Neural cell (in vitro differentiated cells): ENCODE measurements around the gene DFFA. TPM values are rescaled to one million over a fixed set of nuclear protein-coding genes. Genes with fewer than 3 reads are reported as not detected.
"Not testable (repeated sequence)": the region's sequence is repeated elsewhere in the genome, so short reads cannot be mapped to it uniquely, and the experiment has no call there.

ENCODE experiments used
- H2AFZ ChIP-seq: fragments of 200-600, 300-800 bp; sonication (generic), shearing (Covaris generic); 2 replicates; pipeline ENCODE4 v1.6.0; 2014; ENCODE audit warnings: low read depth, mild to moderate bottlenecking, antibody characterized with exemption, low read length, moderate library complexity
- H3F3A ChIP-seq: fragments of 200-600 bp; shearing (Covaris generic); 2 replicates; pipeline ENCODE4 v1.6.1; 2016; ENCODE audit warnings: mild to moderate bottlenecking, moderate library complexity, mixed read lengths, antibody characterized with exemption, low read length; ENCODE audit not compliant: insufficient read depth, poor library complexity, severe bottlenecking
- H3K27ac ChIP-seq: fragments of 200-600, 300-800 bp; sonication (generic), shearing (Covaris generic); 2 replicates; pipeline ENCODE4 v1.5.1; 2014; ENCODE audit warnings: mild to moderate bottlenecking, low read length, moderate library complexity
- H3K27me3 ChIP-seq: fragments of 300-800, 200-600 bp; sonication (generic), shearing (Covaris generic); 2 replicates; pipeline ENCODE4 v1.6.0; 2014; ENCODE audit warnings: mild to moderate bottlenecking, low read depth, low read length, moderate library complexity; ENCODE audit not compliant: insufficient read depth
- H3K36me3 ChIP-seq: fragments of 300-800, 200-600 bp; sonication (generic), shearing (Covaris generic); 2 replicates; pipeline ENCODE4 v1.5.1; 2014; ENCODE audit warnings: mild to moderate bottlenecking, antibody characterized with exemption, low read length, moderate library complexity; ENCODE audit not compliant: insufficient read depth
- H3K4me2 ChIP-seq: fragments of 300-800, 200-600 bp; sonication (generic), shearing (Covaris generic); 2 replicates; pipeline ENCODE4 v1.6.0; 2014; ENCODE audit warnings: mild to moderate bottlenecking, low read length
- H3K4me3 ChIP-seq: fragments of 300-800, 200-600 bp; sonication (generic), shearing (Covaris generic); 2 replicates; pipeline ENCODE4 v1.5.1; 2014; ENCODE audit warnings: mild to moderate bottlenecking, low read length, moderate library complexity
- H3K79me2 ChIP-seq: fragments of 200-600 bp; shearing (Covaris generic); replicated peaks from 2 replicates; pipeline ENCODE4 v1.6.0; 2014; ENCODE audit warnings: mild to moderate bottlenecking, low read length, moderate library complexity; ENCODE audit not compliant: insufficient read depth
- H3K9ac ChIP-seq: fragments of 300-800, 200-600 bp; sonication (generic), shearing (Covaris generic); 2 replicates; pipeline ENCODE4 v1.6.1; 2016; ENCODE audit warnings: mild to moderate bottlenecking, low read length, mixed read lengths
- H3K9me2 ChIP-seq: fragments of 200-600 bp; shearing (Covaris generic); 2 replicates; pipeline ENCODE4 v1.6.1; 2016; ENCODE audit warnings: mild to moderate bottlenecking, low read length, mixed read lengths; ENCODE audit not compliant: insufficient read depth
- H3K9me3 ChIP-seq: fragments of 200-600, 300-800 bp; sonication (generic), shearing (Covaris generic); 2 replicates; pipeline ENCODE4 v1.6.1; 2016; ENCODE audit warnings: mild to moderate bottlenecking, mixed run types, low read length, moderate library complexity, mixed read lengths
- H4K20me1 ChIP-seq: fragments of 200-600 bp; shearing (Covaris generic); 2 replicates; pipeline ENCODE4 v1.6.1; 2016; ENCODE audit warnings: mild to moderate bottlenecking, mixed run types; ENCODE audit not compliant: insufficient read depth
- CTCF ChIP-seq: fragments of 450-650 bp; IDR thresholded peaks from 2 replicates; pipeline ENCODE4 v1.5.1; 2014; ENCODE audit warnings: antibody characterized with exemption, mild to moderate bottlenecking, moderate library complexity; ENCODE audit not compliant: poor library complexity, severe bottlenecking
- EP300 ChIP-seq: fragments of 450-650 bp; conservative IDR thresholded peaks from 2 replicates; pipeline ENCODE4 v1.6.1; 2014; ENCODE audit warnings: antibody characterized with exemption, mild to moderate bottlenecking, moderate library complexity; ENCODE audit not compliant: poor library complexity, severe bottlenecking
- EZH2 ChIP-seq: fragments of 200-600, 300-800 bp; shearing (Covaris generic), sonication (generic); IDR thresholded peaks from 2 replicates; pipeline ENCODE4 v1.6.1; 2014; ENCODE audit warnings: antibody characterized with exemption, low read length, borderline replicate concordance, mild to moderate bottlenecking; ENCODE audit not compliant: insufficient read depth, poor library complexity, severe bottlenecking
- MXI1 ChIP-seq: fragments of 450-650 bp; conservative IDR thresholded peaks from 2 replicates; pipeline ENCODE4 v1.6.1; 2014; ENCODE audit warnings: antibody characterized with exemption, mild to moderate bottlenecking; ENCODE audit not compliant: poor library complexity, severe bottlenecking
- POLR2AphosphoS5 ChIP-seq: IDR thresholded peaks from 2 replicates; pipeline ENCODE4 v1.6.1; 2012
- RAD21 ChIP-seq: fragments of 450-650 bp; conservative IDR thresholded peaks from 2 replicates; pipeline ENCODE4 v1.6.1; 2014; ENCODE audit warnings: antibody characterized with exemption, mild to moderate bottlenecking, moderate library complexity
- SMC3 ChIP-seq: fragments of 450-650 bp; conservative IDR thresholded peaks from 2 replicates; pipeline ENCODE4 v1.6.1; 2014; ENCODE audit warnings: antibody characterized with exemption, mild to moderate bottlenecking, moderate library complexity; ENCODE audit not compliant: poor library complexity
- TAF1 ChIP-seq: IDR thresholded peaks from 2 replicates; pipeline ENCODE4 v1.6.1; 2012; ENCODE audit warnings: low read depth
- polyA plus RNA-seq: library from polyadenylated mRNA; depleted of rRNA; stranded (reverse); fragments of >200 nt; gene quantifications from 2 replicates; pipeline ENCODE4 v1.2.3, GENCODE V29; 2014
- TF ChIP-seq, protein P1 (sequence below): IDR thresholded peaks from 2 replicates; pipeline ENCODE4 v1.6.1; 2012; ENCODE audit warnings: borderline replicate concordance

The DFFA gene
- polyA plus RNA-seq, 1 donor from 2014 or later: 32.7 TPM

DNA sequence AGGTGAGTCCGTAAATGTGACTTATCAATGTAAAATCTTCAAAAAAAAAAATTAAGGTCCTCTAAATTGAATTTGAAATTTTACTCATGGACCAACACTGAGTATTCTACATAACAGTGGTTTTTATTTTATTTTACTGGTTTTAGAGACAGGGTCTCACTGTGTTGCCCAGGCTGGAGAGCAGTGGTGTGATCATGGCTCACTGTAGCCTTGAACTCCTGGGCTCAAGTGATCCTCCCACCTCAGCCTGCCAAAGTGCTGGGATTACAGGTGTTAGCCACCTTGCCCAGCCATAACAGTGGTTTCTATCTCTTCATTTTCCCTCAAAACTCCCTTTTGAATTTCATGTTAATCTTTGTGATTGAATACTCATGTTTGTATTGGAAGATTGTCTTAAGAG, 56.4 kb downstream of the DFFA start:
- not testable (repeated sequence) for H3K9ac ChIP-seq, H3K27ac ChIP-seq, H3K9me3 ChIP-seq, H3K79me2 ChIP-seq, H3K9me2 ChIP-seq, H3K4me3 ChIP-seq, H3K36me3 ChIP-seq, H3K4me2 ChIP-seq, H4K20me1 ChIP-seq, H3F3A ChIP-seq, H2AFZ ChIP-seq, H3K27me3 ChIP-seq

- no peaks in the 10 kb centered on the region for H3F3A ChIP-seq
- H3K79me2 ChIP-seq: no peaks in the 10 kb centered on the region
- no peaks in the 10 kb centered on the region for H3K9me2 ChIP-seq
- H3K9me3 ChIP-seq: no peaks in the 10 kb centered on the region
- no peak overlapping the region for H3K9ac ChIP-seq
- no peak overlapping the region for H2AFZ ChIP-seq
- no peaks in the 10 kb centered on the region for H3K27me3 ChIP-seq
- TF ChIP-seq, protein P1, sequence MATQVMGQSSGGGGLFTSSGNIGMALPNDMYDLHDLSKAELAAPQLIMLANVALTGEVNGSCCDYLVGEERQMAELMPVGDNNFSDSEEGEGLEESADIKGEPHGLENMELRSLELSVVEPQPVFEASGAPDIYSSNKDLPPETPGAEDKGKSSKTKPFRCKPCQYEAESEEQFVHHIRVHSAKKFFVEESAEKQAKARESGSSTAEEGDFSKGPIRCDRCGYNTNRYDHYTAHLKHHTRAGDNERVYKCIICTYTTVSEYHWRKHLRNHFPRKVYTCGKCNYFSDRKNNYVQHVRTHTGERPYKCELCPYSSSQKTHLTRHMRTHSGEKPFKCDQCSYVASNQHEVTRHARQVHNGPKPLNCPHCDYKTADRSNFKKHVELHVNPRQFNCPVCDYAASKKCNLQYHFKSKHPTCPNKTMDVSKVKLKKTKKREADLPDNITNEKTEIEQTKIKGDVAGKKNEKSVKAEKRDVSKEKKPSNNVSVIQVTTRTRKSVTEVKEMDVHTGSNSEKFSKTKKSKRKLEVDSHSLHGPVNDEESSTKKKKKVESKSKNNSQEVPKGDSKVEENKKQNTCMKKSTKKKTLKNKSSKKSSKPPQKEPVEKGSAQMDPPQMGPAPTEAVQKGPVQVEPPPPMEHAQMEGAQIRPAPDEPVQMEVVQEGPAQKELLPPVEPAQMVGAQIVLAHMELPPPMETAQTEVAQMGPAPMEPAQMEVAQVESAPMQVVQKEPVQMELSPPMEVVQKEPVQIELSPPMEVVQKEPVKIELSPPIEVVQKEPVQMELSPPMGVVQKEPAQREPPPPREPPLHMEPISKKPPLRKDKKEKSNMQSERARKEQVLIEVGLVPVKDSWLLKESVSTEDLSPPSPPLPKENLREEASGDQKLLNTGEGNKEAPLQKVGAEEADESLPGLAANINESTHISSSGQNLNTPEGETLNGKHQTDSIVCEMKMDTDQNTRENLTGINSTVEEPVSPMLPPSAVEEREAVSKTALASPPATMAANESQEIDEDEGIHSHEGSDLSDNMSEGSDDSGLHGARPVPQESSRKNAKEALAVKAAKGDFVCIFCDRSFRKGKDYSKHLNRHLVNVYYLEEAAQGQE: no peak
- no peak for TF ChIP-seq EZH2
- TF ChIP-seq SMC3: no peak
- TF ChIP-seq POLR2AphosphoS5: no peak
- no peak for TF ChIP-seq RAD21
- no peak for TF ChIP-seq MXI1
- no peak for TF ChIP-seq EP300
- no peak for TF ChIP-seq CTCF
- TF ChIP-seq TAF1: no peak
- no peak overlapping the region for H3K4me3 ChIP-seq
- no peaks in the 10 kb centered on the region for H4K20me1 ChIP-seq
- no peak overlapping the region for H3K4me2 ChIP-seq
- H3K27ac ChIP-seq: no peak overlapping the region
- no peaks in the 10 kb centered on the region for H3K36me3 ChIP-seq
Measured at GRCh38 chr1:10415211-10415930, 57.0 kb downstream of the DFFA start.
